Measurements from ENCODE around the gene ACSS1. TPM values are rescaled to one million over a fixed set of nuclear protein-coding genes. Genes with fewer than 3 reads are reported as not detected.

Gene ACSS1
- total RNA-seq, 1 donor from 2014 or later: not detected

- Histone ChIP-seq H3K27ac (no peak overlapping the region), H3K27me3 (no peaks in the 10 kb centered on the region), H3K36me3 (no peaks in the 10 kb centered on the region), H2AFZ (replicated peaks) (no peak overlapping the region), H3K4me2 (no peak overlapping the region), H3F3A (ENCODE audit: low read depth) (no peaks in the 10 kb centered on the region), H3K9me3 (ENCODE audit: low read depth) (no peaks in the 10 kb centered on the region), H3K4me3 (no peak overlapping the region), H3K4me1 (no peaks in the 10 kb centered on the region), H3K9ac (no peak overlapping the region), H4K20me1 (ENCODE audit: low read depth) (no peaks in the 10 kb centered on the region), H3K79me2 (ENCODE audit: low read depth) (no peaks in the 10 kb centered on the region)
- Mint-ChIP-seq H3K4me1 (no peaks in the 10 kb centered on the region), H3K27ac (no peak overlapping the region), H3K4me3 (no peak overlapping the region), H3K9me3 (no peaks in the 10 kb centered on the region), H3K36me3 (no peaks in the 10 kb centered on the region), H3K27me3 (ENCODE audit: insufficient read depth, low read depth) (no peaks in the 10 kb centered on the region)
- TF ChIP-seq CTCF (IDR thresholded peaks at IDR 0.05): no peak
- TF ChIP-seq EZH2phosphoT487 (IDR thresholded peaks at IDR 0.05): no peak
- no peak for TF ChIP-seq EZH2 (IDR thresholded peaks at IDR 0.05)
- no peak for DNase-seq (ENCODE audit: low spot score)
Observed at GRCh38 chr20:25043499-25044260, 14.3 kb downstream of the ACSS1 start.

- Mint-ChIP-seq H3K36me3 (no peaks in the 10 kb centered on the region), H3K27me3 (ENCODE audit: insufficient read depth, low read depth) (peaks cover 1% of the 10 kb centered on the region), H3K9me3 (no peaks in the 10 kb centered on the region), H3K4me3 (peak overlapping the region; percentile 36), H3K4me1 (no peaks in the 10 kb centered on the region), H3K27ac (no peak overlapping the region)
- no peaks in the 10 kb centered on the region for H3K4me1 ChIP-seq
- no peaks in the 10 kb centered on the region for H3K27me3 ChIP-seq
- TF ChIP-seq EZH2phosphoT487 (IDR thresholded peaks at IDR 0.05) (no peak), CTCF (IDR thresholded peaks at IDR 0.05) (no peak), EZH2 (IDR thresholded peaks at IDR 0.05) (no peak)
- no peaks in the 10 kb centered on the region for H3K36me3 ChIP-seq
- H3K9ac ChIP-seq: no peak overlapping the region
- H3K4me2 ChIP-seq: no peak overlapping the region
- H3K27ac ChIP-seq: no peak overlapping the region
- H4K20me1 ChIP-seq (ENCODE audit: low read depth): no peaks in the 10 kb centered on the region
- H3F3A ChIP-seq (ENCODE audit: low read depth): no peaks in the 10 kb centered on the region
- peak overlapping the region; percentile 26 for H2AFZ ChIP-seq (replicated peaks)
- no peaks in the 10 kb centered on the region for H3K9me3 ChIP-seq (ENCODE audit: low read depth)
- no peak for DNase-seq (ENCODE audit: low spot score)
- no peaks in the 10 kb centered on the region for H3K79me2 ChIP-seq (ENCODE audit: low read depth)
- H3K4me3 ChIP-seq: no peak overlapping the region
Observed at GRCh38 chr20:25042531-25043498, 15.1 kb downstream of the ACSS1 start.

- Histone ChIP-seq H3K36me3 (no peaks in the 10 kb centered on the region), H3K9me3 (ENCODE audit: low read depth) (no peaks in the 10 kb centered on the region), H3F3A (ENCODE audit: low read depth) (no peaks in the 10 kb centered on the region), H3K27me3 (no peaks in the 10 kb centered on the region), H3K4me1 (no peaks in the 10 kb centered on the region), H2AFZ (replicated peaks) (no peak overlapping the region), H3K79me2 (ENCODE audit: low read depth) (no peaks in the 10 kb centered on the region), H4K20me1 (ENCODE audit: low read depth) (no peaks in the 10 kb centered on the region), H3K4me3 (no peak overlapping the region), H3K9ac (no peak overlapping the region), H3K4me2 (no peak overlapping the region), H3K27ac (no peak overlapping the region)
- Mint-ChIP-seq H3K27ac (no peak overlapping the region), H3K4me1 (peaks cover 3% of the 10 kb centered on the region), H3K36me3 (no peaks in the 10 kb centered on the region), H3K9me3 (no peaks in the 10 kb centered on the region), H3K4me3 (no peak overlapping the region), H3K27me3 (ENCODE audit: insufficient read depth, low read depth) (peaks cover 2% of the 10 kb centered on the region)
- TF ChIP-seq CTCF (IDR thresholded peaks at IDR 0.05): no peak
- TF ChIP-seq EZH2phosphoT487 (IDR thresholded peaks at IDR 0.05): no peak
- no peak for TF ChIP-seq EZH2 (IDR thresholded peaks at IDR 0.05)
- DNase-seq (ENCODE audit: low spot score): no peak
Observed at GRCh38 chr20:25041813-25042530, 16.0 kb downstream of the ACSS1 start.

Measured in neural progenitor cell (in vitro differentiated cells).